ENCODE results near the gene FAM111A. TPM values are rescaled to one million over a fixed set of nuclear protein-coding genes. Genes with fewer than 3 reads are reported as not detected.
"Not testable (repeated sequence)": the region's sequence is repeated elsewhere in the genome, so short reads cannot be mapped to it uniquely, and the experiment has no call there.

The FAM111A gene
- polyA plus RNA-seq, 2 of the 4 experiments (the other 2 are of a cell fraction): 13.4 to 21.8 TPM

DNA sequence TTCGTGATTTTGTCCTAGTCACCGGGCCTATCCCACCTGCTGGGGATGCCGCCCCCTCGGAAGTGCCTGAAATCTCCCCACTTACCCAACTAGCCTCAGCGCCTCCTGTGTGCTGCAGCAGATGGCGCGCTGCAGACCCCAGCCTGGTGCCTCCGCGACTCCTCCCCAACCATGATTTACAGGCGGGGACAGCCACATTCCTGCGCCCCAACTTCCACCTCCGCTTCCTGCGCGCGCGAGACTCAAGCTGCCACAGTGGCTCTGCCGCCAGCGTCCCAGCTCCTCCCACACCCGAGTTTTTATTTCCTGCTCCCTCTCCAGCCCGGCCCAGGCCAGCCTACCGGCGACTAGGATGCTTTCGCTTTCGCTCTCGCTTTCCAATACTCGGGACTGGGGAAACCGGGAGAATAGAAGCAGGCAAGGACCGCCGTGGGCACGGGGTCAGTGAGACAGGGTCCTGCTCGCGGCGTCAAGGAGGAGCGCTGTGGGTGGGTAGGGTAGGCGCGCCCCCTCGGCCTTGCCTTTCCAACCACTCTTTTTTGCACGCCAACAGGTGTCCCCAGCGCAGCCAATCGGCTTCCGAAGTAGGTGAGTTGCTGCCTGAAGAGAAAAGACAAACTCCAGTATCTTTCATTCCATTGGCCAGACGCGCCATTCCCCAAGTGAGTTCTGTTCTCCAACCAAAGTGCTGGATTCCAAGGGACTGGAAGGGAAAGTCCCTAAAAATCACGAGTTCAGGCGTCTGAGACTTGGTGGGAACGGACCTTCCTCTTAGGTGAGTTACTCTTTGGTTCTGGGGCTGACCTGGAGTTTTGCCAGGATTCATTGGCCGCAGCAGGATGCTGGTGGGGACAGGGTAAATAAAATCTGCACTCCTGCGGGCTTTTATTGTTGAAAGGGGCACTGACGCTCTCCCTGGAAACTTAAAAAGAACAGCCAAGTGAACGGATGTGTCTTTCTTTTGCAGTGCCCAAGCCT lies at the start of gene FAM111A (continued):
- TF ChIP-seq, protein P1, sequence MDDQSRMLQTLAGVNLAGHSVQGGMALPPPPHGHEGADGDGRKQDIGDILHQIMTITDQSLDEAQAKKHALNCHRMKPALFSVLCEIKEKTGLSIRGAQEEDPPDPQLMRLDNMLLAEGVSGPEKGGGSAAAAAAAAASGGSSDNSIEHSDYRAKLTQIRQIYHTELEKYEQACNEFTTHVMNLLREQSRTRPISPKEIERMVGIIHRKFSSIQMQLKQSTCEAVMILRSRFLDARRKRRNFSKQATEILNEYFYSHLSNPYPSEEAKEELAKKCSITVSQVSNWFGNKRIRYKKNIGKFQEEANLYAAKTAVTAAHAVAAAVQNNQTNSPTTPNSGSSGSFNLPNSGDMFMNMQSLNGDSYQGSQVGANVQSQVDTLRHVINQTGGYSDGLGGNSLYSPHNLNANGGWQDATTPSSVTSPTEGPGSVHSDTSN (IDR thresholded peaks at IDR 0.05): no peak
- TF ChIP-seq HOXA7 (CRISPR knock-in tag; IDR thresholded peaks at IDR 0.05): no peak
- TF ChIP-seq, protein P2, sequence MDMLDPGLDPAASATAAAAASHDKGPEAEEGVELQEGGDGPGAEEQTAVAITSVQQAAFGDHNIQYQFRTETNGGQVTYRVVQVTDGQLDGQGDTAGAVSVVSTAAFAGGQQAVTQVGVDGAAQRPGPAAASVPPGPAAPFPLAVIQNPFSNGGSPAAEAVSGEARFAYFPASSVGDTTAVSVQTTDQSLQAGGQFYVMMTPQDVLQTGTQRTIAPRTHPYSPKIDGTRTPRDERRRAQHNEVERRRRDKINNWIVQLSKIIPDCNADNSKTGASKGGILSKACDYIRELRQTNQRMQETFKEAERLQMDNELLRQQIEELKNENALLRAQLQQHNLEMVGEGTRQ (IDR thresholded peaks at IDR 0.05): peak; percentile 47; the same call in 1 of the 2 replicates
- TF ChIP-seq, protein P3, sequence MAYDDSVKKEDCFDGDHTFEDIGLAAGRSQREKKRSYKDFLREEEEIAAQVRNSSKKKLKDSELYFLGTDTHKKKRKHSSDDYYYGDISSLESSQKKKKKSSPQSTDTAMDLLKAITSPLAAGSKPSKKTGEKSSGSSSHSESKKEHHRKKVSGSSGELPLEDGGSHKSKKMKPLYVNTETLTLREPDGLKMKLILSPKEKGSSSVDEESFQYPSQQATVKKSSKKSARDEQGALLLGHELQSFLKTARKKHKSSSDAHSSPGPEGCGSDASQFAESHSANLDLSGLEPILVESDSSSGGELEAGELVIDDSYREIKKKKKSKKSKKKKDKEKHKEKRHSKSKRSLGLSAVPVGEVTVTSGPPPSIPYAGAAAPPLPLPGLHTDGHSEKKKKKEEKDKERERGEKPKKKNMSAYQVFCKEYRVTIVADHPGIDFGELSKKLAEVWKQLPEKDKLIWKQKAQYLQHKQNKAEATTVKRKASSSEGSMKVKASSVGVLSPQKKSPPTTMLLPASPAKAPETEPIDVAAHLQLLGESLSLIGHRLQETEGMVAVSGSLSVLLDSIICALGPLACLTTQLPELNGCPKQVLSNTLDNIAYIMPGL (CRISPR knock-in tag; IDR thresholded peaks at IDR 0.05; ENCODE audit: borderline replicate concordance): no peak
- TF ChIP-seq, protein P4, sequence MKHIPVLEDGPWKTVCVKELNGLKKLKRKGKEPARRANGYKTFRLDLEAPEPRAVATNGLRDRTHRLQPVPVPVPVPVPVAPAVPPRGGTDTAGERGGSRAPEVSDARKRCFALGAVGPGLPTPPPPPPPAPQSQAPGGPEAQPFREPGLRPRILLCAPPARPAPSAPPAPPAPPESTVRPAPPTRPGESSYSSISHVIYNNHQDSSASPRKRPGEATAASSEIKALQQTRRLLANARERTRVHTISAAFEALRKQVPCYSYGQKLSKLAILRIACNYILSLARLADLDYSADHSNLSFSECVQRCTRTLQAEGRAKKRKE (CRISPR knock-in tag; IDR thresholded peaks at IDR 0.05; ENCODE audit: low read depth): no peak
- no peak for TF ChIP-seq FOXS1 (CRISPR knock-in tag; IDR thresholded peaks at IDR 0.05)
- TF ChIP-seq, protein P5, sequence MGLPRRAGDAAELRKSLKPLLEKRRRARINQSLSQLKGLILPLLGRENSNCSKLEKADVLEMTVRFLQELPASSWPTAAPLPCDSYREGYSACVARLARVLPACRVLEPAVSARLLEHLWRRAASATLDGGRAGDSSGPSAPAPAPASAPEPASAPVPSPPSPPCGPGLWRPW (IDR thresholded peaks at IDR 0.05): no peak
- TF ChIP-seq RNF2 (IDR thresholded peaks at IDR 0.05; ENCODE audit: borderline replicate concordance, low read depth): no peak
- no peak for TF ChIP-seq TP53 (CRISPR knock-in tag; IDR thresholded peaks at IDR 0.05)
- TF ChIP-seq HDAC2 (IDR thresholded peaks at IDR 0.05): no peak
- TF ChIP-seq ZSCAN20 (CRISPR knock-in tag; IDR thresholded peaks at IDR 0.05): no peak
- no peak for TF ChIP-seq HEYL (CRISPR knock-in tag; IDR thresholded peaks at IDR 0.05)
- TF ChIP-seq CEBPB (IDR thresholded peaks at IDR 0.05): no peak
- TF ChIP-seq POLR2A (IDR thresholded peaks at IDR 0.05; ENCODE audit: low read length): peak; percentile 42
- peak; percentile 89 for TF ChIP-seq RFX5 (IDR thresholded peaks at IDR 0.05)
- TF ChIP-seq KDM5A (IDR thresholded peaks at IDR 0.05): no peak
- no peak for TF ChIP-seq ZNF302 (CRISPR knock-in tag; IDR thresholded peaks at IDR 0.05)
- no peak for TF ChIP-seq NPAS2 (CRISPR knock-in tag; IDR thresholded peaks at IDR 0.05; ENCODE audit: borderline replicate concordance)
- no peak for TF ChIP-seq CHD4 (IDR thresholded peaks at IDR 0.05; ENCODE audit: borderline replicate concordance)
- TF ChIP-seq TFCP2L1 (CRISPR knock-in tag; IDR thresholded peaks at IDR 0.05): no peak
- TF ChIP-seq RCOR1 (IDR thresholded peaks at IDR 0.05; ENCODE audit: low read depth, low read length): no peak
- no peak for TF ChIP-seq POLR2AphosphoS2 (conservative IDR thresholded peaks at IDR 0.05; ENCODE audit: low read length)
- TF ChIP-seq ESRRA (IDR thresholded peaks at IDR 0.05; ENCODE audit: borderline replicate concordance, low read length): no peak
- TF ChIP-seq SREBF2 (IDR thresholded peaks at IDR 0.05): no peak
- no peak for TF ChIP-seq NR3C1 (IDR thresholded peaks at IDR 0.05)
- TF ChIP-seq HOXB13 (CRISPR knock-in tag; IDR thresholded peaks at IDR 0.05; ENCODE audit: low read depth): no peak
- TF ChIP-seq, protein P6, sequence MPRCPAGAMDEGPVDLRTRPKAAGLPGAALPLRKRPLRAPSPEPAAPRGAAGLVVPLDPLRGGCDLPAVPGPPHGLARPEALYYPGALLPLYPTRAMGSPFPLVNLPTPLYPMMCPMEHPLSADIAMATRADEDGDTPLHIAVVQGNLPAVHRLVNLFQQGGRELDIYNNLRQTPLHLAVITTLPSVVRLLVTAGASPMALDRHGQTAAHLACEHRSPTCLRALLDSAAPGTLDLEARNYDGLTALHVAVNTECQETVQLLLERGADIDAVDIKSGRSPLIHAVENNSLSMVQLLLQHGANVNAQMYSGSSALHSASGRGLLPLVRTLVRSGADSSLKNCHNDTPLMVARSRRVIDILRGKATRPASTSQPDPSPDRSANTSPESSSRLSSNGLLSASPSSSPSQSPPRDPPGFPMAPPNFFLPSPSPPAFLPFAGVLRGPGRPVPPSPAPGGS (IDR thresholded peaks at IDR 0.05): peak; percentile 22; the same call in 1 of the 3 replicates
- TF ChIP-seq ZFP36 (IDR thresholded peaks at IDR 0.05; ENCODE audit: borderline replicate concordance, partially characterized antibody): no peak
- no peak for TF ChIP-seq EP300 (IDR thresholded peaks at IDR 0.05)

DNA sequence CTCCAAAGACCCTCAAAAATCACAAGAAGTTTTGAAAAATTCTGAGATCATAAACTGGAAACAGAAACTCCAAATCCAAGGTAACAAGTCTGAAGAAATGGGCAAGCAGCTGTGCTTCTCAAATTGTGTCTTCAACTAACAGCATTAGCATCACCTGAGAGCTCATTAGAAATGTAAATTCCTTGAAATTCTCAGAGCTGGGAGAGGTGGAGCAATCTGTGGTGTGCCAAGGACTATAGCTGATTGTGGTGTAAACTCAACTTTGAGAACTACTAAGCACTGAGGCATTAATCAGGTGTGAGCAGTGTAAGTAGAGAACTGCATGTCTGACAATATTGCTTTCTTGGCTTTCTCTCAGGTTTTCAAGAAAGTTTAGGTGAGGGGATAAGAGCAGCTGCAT lies 49.1 kb upstream of the FAM111A start:
- DNase-seq (ENCODE audit: low read depth in 1 of 2, low spot score in 1 of 2); POLR2A ChIA-PET; H3K4me3 ChIP-seq; ATAC-seq; H3K4me1 ChIP-seq; FAIRE-seq; H3K4me2 ChIP-seq; CTCF ChIA-PET; H3K27ac ChIP-seq; H3K9me3 ChIP-seq: not testable (repeated sequence)

DNA sequence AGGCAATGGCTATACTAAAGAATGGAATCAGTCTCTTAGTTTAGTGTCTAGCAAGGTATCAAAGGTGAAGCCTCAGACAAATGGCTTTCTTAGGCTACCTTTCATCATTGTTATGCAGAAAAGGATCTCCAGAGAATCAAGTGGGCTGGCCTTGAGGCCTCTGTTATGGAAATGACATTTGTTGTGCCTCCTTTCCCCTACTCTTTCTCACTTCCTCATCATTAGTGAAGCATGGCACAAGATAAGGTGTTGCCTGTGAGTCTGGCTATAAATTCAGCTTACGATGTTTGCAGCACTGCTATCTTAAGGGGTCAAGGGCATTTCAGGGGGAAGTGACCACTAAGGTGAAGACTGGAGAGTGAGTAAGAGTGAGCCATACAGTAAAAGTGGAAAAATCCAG lies 47.4 kb upstream of the FAM111A start:
- FAIRE-seq: not testable (repeated sequence)

More for the DNA sequence above, 47.4 kb upstream of the FAM111A start:
- H3K27ac ChIP-seq; H3K9me3 ChIP-seq; POLR2A ChIA-PET; H3K4me2 ChIP-seq; DNase-seq (ENCODE audit: low read depth in 1 of 2, low spot score in 1 of 2); H3K4me1 ChIP-seq; H3K4me3 ChIP-seq; ATAC-seq: not testable (repeated sequence)
- CTCF ChIA-PET: interaction anchor here (4.1 kb wide), 1 partner anchor 41 kb away, joined by 25 read pairs; no protein-coding TSS in a partner anchor
- WGBS (ENCODE audit: missing lambda C conversion rate): 79% methylated on average over 1 of the region's 1 CpG
